ENCODE data around the gene C9orf50. TPM values are rescaled to one million over a fixed set of nuclear protein-coding genes. Genes with fewer than 3 reads are reported as not detected.

Gene C9orf50
- total and polyA plus RNA-seq, 2 donors (not counting 1 experiment from before 2014, with no cell fraction given), result not detected

DNA sequence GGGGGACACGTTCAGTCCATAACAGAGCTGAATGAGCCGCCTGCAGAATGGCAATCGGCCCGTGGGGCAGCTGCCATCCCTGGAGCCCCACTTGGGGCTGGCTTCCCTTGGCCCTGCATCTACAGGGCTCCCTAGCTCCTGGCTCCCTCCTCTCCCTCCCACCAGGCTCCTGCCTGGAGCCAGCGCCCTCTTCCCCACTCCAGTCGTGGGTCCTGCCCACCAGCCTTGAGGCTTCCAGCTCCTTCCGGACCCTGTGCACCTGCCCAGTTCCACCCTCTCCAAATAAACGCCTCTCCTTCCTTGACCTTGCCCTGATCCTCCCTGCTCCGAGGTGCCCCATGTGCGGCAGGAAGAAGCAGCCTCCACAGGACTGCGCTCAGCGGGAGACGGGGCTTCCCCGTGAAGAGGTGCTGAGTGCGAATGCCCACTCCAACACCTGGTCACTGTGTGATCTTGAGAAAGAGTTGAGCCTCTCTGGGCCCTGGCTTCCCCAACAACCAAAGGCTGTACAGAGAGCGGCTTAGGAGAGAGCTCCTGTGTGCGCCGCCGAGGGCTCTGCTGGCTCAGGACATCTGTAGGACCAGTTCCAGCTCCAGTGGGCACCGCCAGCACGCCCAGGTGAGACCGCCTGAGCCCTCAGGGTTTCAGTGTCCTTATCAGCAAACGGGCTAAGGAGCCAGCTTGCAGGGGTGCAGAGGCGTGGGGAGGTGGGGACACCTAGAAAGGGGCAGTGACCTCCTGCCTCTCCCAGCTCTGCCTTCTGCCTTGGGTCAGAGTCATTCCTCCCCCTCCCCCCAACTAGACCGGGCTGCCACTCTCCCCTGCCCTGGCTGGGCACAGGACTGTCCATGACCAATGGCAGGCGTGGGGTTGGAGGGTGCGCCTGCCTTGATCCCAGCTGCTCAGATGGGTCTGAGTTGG lies 12.1 kb downstream of the C9orf50 start:
- ATAC-seq (ENCODE audit: low read depth) (no peak), DNase-seq (peak; percentile 27)
- POLR2A ChIA-PET, result interaction anchor here (0.7 to 1.2 kb wide), 3 partner anchors 150 to 470 kb away, joined by 4 to 6 read pairs (median 5); partner anchors contain the start of gene IER5L
- Histone ChIP-seq H4K20me1 (ENCODE audit: control insufficient read depth, insufficient read depth, low read length, poor library complexity, severe bottlenecking) (no peaks in the 10 kb centered on the region), H3K4me2 (replicated peaks; ENCODE audit: low read depth, low read length, poor library complexity, severe bottlenecking) (no peak overlapping the region), H3K27me3 (replicated peaks in 1 of 4; ENCODE audit: control extremely low read depth in 1 of 4, control insufficient read depth in 3 of 4, insufficient read depth in 4 of 4, low read length in 3 of 4) (peaks cover 0 to 8% (median 0%) of the 10 kb centered on the region in 4 experiments), H2AFZ (ENCODE audit: insufficient read depth, low read depth, low read length, poor library complexity, severe bottlenecking) (no peak overlapping the region), H3K27ac (ENCODE audit: low read length in 2 of 2) (no peak overlapping the region), H3K4me1 (ENCODE audit: control insufficient read depth in 2 of 2, insufficient read depth in 2 of 2, low read length in 2 of 2) (peaks cover 19 to 21% of the 10 kb centered on the region in 2 donors), H3K9ac (ENCODE audit: low read length) (no peak overlapping the region), H3K79me2 (ENCODE audit: control insufficient read depth, insufficient read depth, low read length) (no peaks in the 10 kb centered on the region), H3K9me3 (ENCODE audit: control extremely low read depth in 1 of 3, control insufficient read depth in 2 of 3, insufficient read depth in 1 of 3, low read length in 2 of 3) (peaks cover 0 to under 1% (median 0%) of the 10 kb centered on the region in 3 donors), H3K36me3 (replicated peaks in 1 of 2; ENCODE audit: control extremely low read depth in 1 of 2, control insufficient read depth in 1 of 2, extremely low read depth in 1 of 2, insufficient read depth in 2 of 2, low read length in 1 of 2) (no peaks in the 10 kb centered on the region), H3K4me3 (ENCODE audit: control extremely low read depth in 1 of 5, extremely low read depth in 1 of 5, insufficient read depth in 1 of 5, low read depth in 2 of 5, low read length in 4 of 5) (no peak overlapping the region)
- TF ChIP-seq CTCF (IDR thresholded peaks at IDR 0.05), result no peak
- TF ChIP-seq EZH2 (IDR thresholded peaks at IDR 0.05; ENCODE audit: borderline replicate concordance, insufficient read depth, low read depth, low read length, poor library complexity, severe bottlenecking), result no peak
- CTCF ChIA-PET, result interaction anchor here (0.6 to 5.9 kb wide), 15 partner anchors 12 to 498 kb away, joined by 3 to 55 read pairs (median 6); partner anchors contain the start of genes C9orf50, IER5L, NTMT1 and PTPA
- Mint-ChIP-seq H3K27ac (peak overlapping the region; percentile 65), H3K4me3 (peak overlapping the region; percentile 55), H3K9me3 (ENCODE audit: insufficient read depth) (no peaks in the 10 kb centered on the region), H3K27me3 (no peaks in the 10 kb centered on the region), H3K4me1 (peaks cover 25% of the 10 kb centered on the region)
- intact Hi-C loops (cut with micrococcal nuclease), result no loop called here
- 95% methylated on average over 24 of the region's 27 CpGs for whole genome bisulfite sequencing (ENCODE audit: insufficient coverage)

GRCh38 chr9:129607027-129607387 lies 13.9 kb downstream of the C9orf50 start:
- CTCF ChIA-PET, result interaction anchor here (1.2 to 5.9 kb wide), 6 partner anchors 18 to 475 kb away, joined by 4 to 55 read pairs (median 12); partner anchors contain the start of genes IER5L and NTMT1
- intact Hi-C loops (cut with micrococcal nuclease), result no loop called here
- no peak overlapping the region for H3K9ac ChIP-seq (ENCODE audit: low read length)

More at GRCh38 chr9:129607027-129607387, 13.9 kb downstream of the C9orf50 start:
- H3K4me1 ChIP-seq (ENCODE audit: control insufficient read depth in 2 of 2, insufficient read depth in 2 of 2, low read length in 2 of 2), result peaks cover 19 to 21% of the 10 kb centered on the region in 2 donors
- no peaks in the 10 kb centered on the region for H3K27me3 Mint-ChIP-seq
- no peaks in the 10 kb centered on the region for H3K36me3 ChIP-seq (replicated peaks in 1 of 2; ENCODE audit: control extremely low read depth in 1 of 2, control insufficient read depth in 1 of 2, extremely low read depth in 1 of 2, insufficient read depth in 2 of 2, low read length in 1 of 2)
- no peaks in the 10 kb centered on the region for H3K9me3 Mint-ChIP-seq (ENCODE audit: insufficient read depth)
- TF ChIP-seq CTCF (IDR thresholded peaks at IDR 0.05), result no peak
- no peak for TF ChIP-seq EZH2 (IDR thresholded peaks at IDR 0.05; ENCODE audit: borderline replicate concordance, insufficient read depth, low read depth, low read length, poor library complexity, severe bottlenecking)
- POLR2A ChIA-PET, result no interaction called here
- DNase-seq, result peak; percentile 10
- no peak overlapping the region for H3K4me3 Mint-ChIP-seq
- no peaks in the 10 kb centered on the region for H4K20me1 ChIP-seq (ENCODE audit: control insufficient read depth, insufficient read depth, low read length, poor library complexity, severe bottlenecking)
- H3K4me1 Mint-ChIP-seq, result peaks cover 25% of the 10 kb centered on the region
- H3K79me2 ChIP-seq (ENCODE audit: control insufficient read depth, insufficient read depth, low read length), result no peaks in the 10 kb centered on the region
- no peak overlapping the region for H3K27ac ChIP-seq (ENCODE audit: low read length in 2 of 2)
- H3K27ac Mint-ChIP-seq, result no peak overlapping the region
- no peaks in the 10 kb centered on the region for H3K27me3 ChIP-seq (replicated peaks in 1 of 4; ENCODE audit: control extremely low read depth in 1 of 4, control insufficient read depth in 3 of 4, insufficient read depth in 4 of 4, low read length in 3 of 4)
- WGBS (ENCODE audit: insufficient coverage), result 60% methylated on average over 5 of the region's 6 CpGs
- peak overlapping the region; percentile 54 for H2AFZ ChIP-seq (ENCODE audit: insufficient read depth, low read depth, low read length, poor library complexity, severe bottlenecking)
- H3K4me2 ChIP-seq (replicated peaks; ENCODE audit: low read depth, low read length, poor library complexity, severe bottlenecking), result no peak overlapping the region
- H3K4me3 ChIP-seq (ENCODE audit: control extremely low read depth in 1 of 5, extremely low read depth in 1 of 5, insufficient read depth in 1 of 5, low read depth in 2 of 5, low read length in 4 of 5), result no peak overlapping the region
- no peak for ATAC-seq (ENCODE audit: low read depth)
- no peaks in the 10 kb centered on the region for H3K9me3 ChIP-seq (ENCODE audit: control extremely low read depth in 1 of 3, control insufficient read depth in 2 of 3, insufficient read depth in 1 of 3, low read length in 2 of 3)

All from B cell (primary cell).